ENCODE measurements around the gene FAM131B. TPM values are rescaled to one million over a fixed set of nuclear protein-coding genes. Genes with fewer than 3 reads are reported as not detected.

FAM131B gene
- polyA plus RNA-seq, 2 donors = 0.16 to 0.28 TPM

GRCh38 chr7:143361552-143362130 lies 872 bp downstream of the FAM131B start:
- Histone ChIP-seq H3K4me1 (ENCODE audit: control insufficient read depth in 2 of 2, insufficient read depth in 2 of 2, low read length in 1 of 2) (no peaks in the 10 kb centered on the region), H3K4me3 (ENCODE audit: low read depth in 1 of 2, low read length in 2 of 2) (peak overlapping the region; percentile 40 to 54), H3K36me3 (ENCODE audit: control insufficient read depth in 2 of 2, insufficient read depth in 2 of 2, low read length in 1 of 2) (no peaks in the 10 kb centered on the region), H3K27me3 (ENCODE audit: control insufficient read depth in 1 of 2, insufficient read depth in 2 of 2, low read length in 2 of 2) (peaks cover 0 to 15% of the 10 kb centered on the region in 2 donors), H3K27ac (ENCODE audit: low read depth in 2 of 2, low read length in 1 of 2) (no peak overlapping the region), H3K9me3 (ENCODE audit: control insufficient read depth in 2 of 2, insufficient read depth in 1 of 2, low read depth in 1 of 2, low read length in 1 of 2) (no peaks in the 10 kb centered on the region)
- WGBS, 2 donors = 2 to 3% methylated on average over 26 to 46 of the region's 46 CpGs

- 38 to 44% methylated on average over 19 of the region's 19 CpGs for WGBS, 2 donors
- Histone ChIP-seq H3K27ac (ENCODE audit: low read depth in 2 of 2, low read length in 1 of 2) (no peak overlapping the region), H3K4me3 (ENCODE audit: low read depth in 1 of 2, low read length in 2 of 2) (no peak overlapping the region), H3K27me3 (ENCODE audit: control insufficient read depth in 1 of 2, insufficient read depth in 2 of 2, low read length in 2 of 2) (peaks cover 0 to 15% of the 10 kb centered on the region in 2 donors), H3K4me1 (ENCODE audit: control insufficient read depth in 2 of 2, insufficient read depth in 2 of 2, low read length in 1 of 2) (no peaks in the 10 kb centered on the region), H3K36me3 (ENCODE audit: control insufficient read depth in 2 of 2, insufficient read depth in 2 of 2, low read length in 1 of 2) (no peaks in the 10 kb centered on the region), H3K9me3 (ENCODE audit: control insufficient read depth in 2 of 2, insufficient read depth in 1 of 2, low read depth in 1 of 2, low read length in 1 of 2) (no peaks in the 10 kb centered on the region)
These were observed 1.5 kb downstream of the FAM131B start for GRCh38 chr7:143360788-143361551.

GRCh38 chr7:143359771-143360353 lies 2.7 kb downstream of the FAM131B start:
- no peaks in the 10 kb centered on the region for H3K9me3 ChIP-seq (ENCODE audit: control insufficient read depth in 2 of 2, insufficient read depth in 1 of 2, low read depth in 1 of 2, low read length in 1 of 2)
- H3K27ac ChIP-seq (ENCODE audit: low read depth in 2 of 2, low read length in 1 of 2) = no peak overlapping the region
- no peak overlapping the region for H3K4me3 ChIP-seq (ENCODE audit: low read depth in 1 of 2, low read length in 2 of 2)
- H3K27me3 ChIP-seq (ENCODE audit: control insufficient read depth in 1 of 2, insufficient read depth in 2 of 2, low read length in 2 of 2) = peaks cover 0 to 15% of the 10 kb centered on the region in 2 donors
- WGBS, 2 donors = 72 to 79% methylated on average over 11 of the region's 11 CpGs
- no peaks in the 10 kb centered on the region for H3K4me1 ChIP-seq (ENCODE audit: control insufficient read depth in 2 of 2, insufficient read depth in 2 of 2, low read length in 1 of 2)
- H3K36me3 ChIP-seq (ENCODE audit: control insufficient read depth in 2 of 2, insufficient read depth in 2 of 2, low read length in 1 of 2) = no peaks in the 10 kb centered on the region

- H3K36me3 ChIP-seq (ENCODE audit: control insufficient read depth in 2 of 2, insufficient read depth in 2 of 2, low read length in 1 of 2) = no peaks in the 10 kb centered on the region
- H3K4me1 ChIP-seq (ENCODE audit: control insufficient read depth in 2 of 2, insufficient read depth in 2 of 2, low read length in 1 of 2) = no peaks in the 10 kb centered on the region
- H3K4me3 ChIP-seq (ENCODE audit: low read depth in 1 of 2, low read length in 2 of 2) = no peak overlapping the region
- peaks cover 0 to 13% of the 10 kb centered on the region in 2 donors for H3K27me3 ChIP-seq (ENCODE audit: control insufficient read depth in 1 of 2, insufficient read depth in 2 of 2, low read length in 2 of 2)
- no peak overlapping the region for H3K27ac ChIP-seq (ENCODE audit: low read depth in 2 of 2, low read length in 1 of 2)
- WGBS, 2 donors = 88 to 89% methylated on average over 12 of the region's 12 CpGs
- H3K9me3 ChIP-seq (ENCODE audit: control insufficient read depth in 2 of 2, insufficient read depth in 1 of 2, low read depth in 1 of 2, low read length in 1 of 2) = no peaks in the 10 kb centered on the region
These were observed 3.9 kb downstream of the FAM131B start for GRCh38 chr7:143358626-143359025.

GRCh38 chr7:143356414-143357050 lies 6.0 kb downstream of the FAM131B start:
- H3K27me3 ChIP-seq (ENCODE audit: control insufficient read depth in 1 of 2, insufficient read depth in 2 of 2, low read length in 2 of 2) = no peaks in the 10 kb centered on the region
- no peak overlapping the region for H3K4me3 ChIP-seq (ENCODE audit: low read depth in 1 of 2, low read length in 2 of 2)
- H3K36me3 ChIP-seq (ENCODE audit: control insufficient read depth in 2 of 2, insufficient read depth in 2 of 2, low read length in 1 of 2) = no peaks in the 10 kb centered on the region
- H3K4me1 ChIP-seq (ENCODE audit: control insufficient read depth in 2 of 2, insufficient read depth in 2 of 2, low read length in 1 of 2) = no peaks in the 10 kb centered on the region
- no peak overlapping the region for H3K27ac ChIP-seq (ENCODE audit: low read depth in 2 of 2, low read length in 1 of 2)
- H3K9me3 ChIP-seq (ENCODE audit: control insufficient read depth in 2 of 2, insufficient read depth in 1 of 2, low read depth in 1 of 2, low read length in 1 of 2) = no peaks in the 10 kb centered on the region
- 95% methylated on average over 13 of the region's 13 CpGs for WGBS, 2 donors

- Histone ChIP-seq H3K27me3 (ENCODE audit: control insufficient read depth in 1 of 2, insufficient read depth in 2 of 2, low read length in 2 of 2) (no peaks in the 10 kb centered on the region), H3K36me3 (ENCODE audit: control insufficient read depth in 2 of 2, insufficient read depth in 2 of 2, low read length in 1 of 2) (no peaks in the 10 kb centered on the region), H3K9me3 (ENCODE audit: control insufficient read depth in 2 of 2, insufficient read depth in 1 of 2, low read depth in 1 of 2, low read length in 1 of 2) (no peaks in the 10 kb centered on the region), H3K4me3 (ENCODE audit: low read depth in 1 of 2, low read length in 2 of 2) (no peak overlapping the region), H3K27ac (ENCODE audit: low read depth in 2 of 2, low read length in 1 of 2) (no peak overlapping the region), H3K4me1 (ENCODE audit: control insufficient read depth in 2 of 2, insufficient read depth in 2 of 2, low read length in 1 of 2) (no peaks in the 10 kb centered on the region)
- WGBS, 2 donors = 89 to 91% methylated on average over 16 of the region's 16 CpGs
These were observed 6.8 kb downstream of the FAM131B start for GRCh38 chr7:143355450-143356385.

GRCh38 chr7:143354965-143355364 lies 7.5 kb downstream of the FAM131B start:
- Histone ChIP-seq H3K9me3 (ENCODE audit: control insufficient read depth in 2 of 2, insufficient read depth in 1 of 2, low read depth in 1 of 2, low read length in 1 of 2) (no peaks in the 10 kb centered on the region), H3K27me3 (ENCODE audit: control insufficient read depth in 1 of 2, insufficient read depth in 2 of 2, low read length in 2 of 2) (no peaks in the 10 kb centered on the region), H3K36me3 (ENCODE audit: control insufficient read depth in 2 of 2, insufficient read depth in 2 of 2, low read length in 1 of 2) (no peaks in the 10 kb centered on the region), H3K4me3 (ENCODE audit: low read depth in 1 of 2, low read length in 2 of 2) (no peak overlapping the region), H3K27ac (ENCODE audit: low read depth in 2 of 2, low read length in 1 of 2) (no peak overlapping the region), H3K4me1 (ENCODE audit: control insufficient read depth in 2 of 2, insufficient read depth in 2 of 2, low read length in 1 of 2) (no peaks in the 10 kb centered on the region)
- WGBS, 2 donors = 74 to 90% methylated on average over 8 of the region's 8 CpGs

GRCh38 chr7:143354376-143354775 lies 8.1 kb downstream of the FAM131B start:
- Histone ChIP-seq H3K4me1 (ENCODE audit: control insufficient read depth in 2 of 2, insufficient read depth in 2 of 2, low read length in 1 of 2) (no peaks in the 10 kb centered on the region), H3K4me3 (ENCODE audit: low read depth in 1 of 2, low read length in 2 of 2) (no peak overlapping the region), H3K27ac (ENCODE audit: low read depth in 2 of 2, low read length in 1 of 2) (no peak overlapping the region), H3K27me3 (ENCODE audit: control insufficient read depth in 1 of 2, insufficient read depth in 2 of 2, low read length in 2 of 2) (no peaks in the 10 kb centered on the region), H3K36me3 (ENCODE audit: control insufficient read depth in 2 of 2, insufficient read depth in 2 of 2, low read length in 1 of 2) (no peaks in the 10 kb centered on the region), H3K9me3 (ENCODE audit: control insufficient read depth in 2 of 2, insufficient read depth in 1 of 2, low read depth in 1 of 2, low read length in 1 of 2) (no peaks in the 10 kb centered on the region)
- 94% methylated on average over 8 of the region's 8 CpGs for WGBS, 2 donors

GRCh38 chr7:143352531-143353002 lies 9.9 kb downstream of the FAM131B start:
- Histone ChIP-seq H3K4me3 (ENCODE audit: low read depth in 1 of 2, low read length in 2 of 2) (no peak overlapping the region), H3K27ac (ENCODE audit: low read depth in 2 of 2, low read length in 1 of 2) (no peak overlapping the region), H3K9me3 (ENCODE audit: control insufficient read depth in 2 of 2, insufficient read depth in 1 of 2, low read depth in 1 of 2, low read length in 1 of 2) (no peaks in the 10 kb centered on the region), H3K36me3 (ENCODE audit: control insufficient read depth in 2 of 2, insufficient read depth in 2 of 2, low read length in 1 of 2) (no peaks in the 10 kb centered on the region), H3K27me3 (ENCODE audit: control insufficient read depth in 1 of 2, insufficient read depth in 2 of 2, low read length in 2 of 2) (no peaks in the 10 kb centered on the region), H3K4me1 (ENCODE audit: control insufficient read depth in 2 of 2, insufficient read depth in 2 of 2, low read length in 1 of 2) (no peaks in the 10 kb centered on the region)
- 87 to 88% methylated on average over 11 of the region's 11 CpGs for WGBS, 2 donors

Measured in esophagus (tissue), 2 donors.